HL-60 (cell line): ENCODE data around the gene CDCA4.
A peak's percentile ranks its signal among the peaks of the same experiment; 100 is the strongest.

ENCODE experiments used
- DNase-seq, 2 experiments: peaks; one replicate each; pipeline ENCODE4 v3.0.0-alpha.2; 2010 to 2020; ENCODE audit warnings: low read depth in 1 of 2, low spot score in 1 of 2
- H3K27ac ChIP-seq: fragments of 250-450 bp; sonication (Bioruptor Pico); replicated peaks from 2 replicates; pipeline ENCODE4 v1.5.1; 2020; ENCODE audit warnings: mild to moderate bottlenecking, moderate library complexity
- H3K27me3 ChIP-seq: fragments of 250-450 bp; sonication (Bioruptor Pico); 2 replicates; pipeline ENCODE4 v1.5.1; 2021; ENCODE audit warnings: mild to moderate bottlenecking, moderate library complexity; ENCODE audit not compliant: insufficient read depth, poor library complexity, severe bottlenecking
- H3K4me3 ChIP-seq: replicated peaks from 2 replicates; pipeline ENCODE4 v1.5.1; 2011; ENCODE audit warnings: mild to moderate bottlenecking, control low read depth, low read length; ENCODE audit not compliant: insufficient read depth
- CTCF ChIP-seq: IDR thresholded peaks from one replicate; pipeline ENCODE4 v1.5.1; 2011; ENCODE audit warnings: low read length, control low read depth, inconsistent platforms; ENCODE audit not compliant: insufficient read depth
- GABPA ChIP-seq: IDR thresholded peaks from 2 replicates; pipeline ENCODE4 v1.6.1; 2012; ENCODE audit warnings: low read depth
- POLR2AphosphoS5 ChIP-seq: IDR thresholded peaks from 2 replicates; pipeline ENCODE4 v1.6.1; 2012; ENCODE audit warnings: low read depth
- REST ChIP-seq: IDR thresholded peaks from 2 replicates; pipeline ENCODE4 v1.6.1; 2012; ENCODE audit warnings: low read depth; ENCODE audit not compliant: insufficient replicate concordance
- SPI1 ChIP-seq: IDR thresholded peaks from 2 replicates; pipeline ENCODE4 v1.6.1; 2012; ENCODE audit warnings: low read depth, mild to moderate bottlenecking, borderline replicate concordance

Gene CDCA4

GRCh38 chr14:104979758-104980610, 40.9 kb downstream of the CDCA4 start:
- peaks cover 17% of the 10 kb centered on the region for H3K27me3 ChIP-seq
- DNase-seq, result no peak
- no peak overlapping the region for H3K27ac ChIP-seq
- TF ChIP-seq POLR2AphosphoS5 (no peak), CTCF (no peak), SPI1 (no peak), REST (no peak), GABPA (no peak)
- H3K4me3 ChIP-seq, result no peak overlapping the region

- Histone ChIP-seq H3K27me3 (peaks cover 17% of the 10 kb centered on the region), H3K4me3 (no peak overlapping the region), H3K27ac (no peak overlapping the region)
- TF ChIP-seq REST, result no peak
- TF ChIP-seq POLR2AphosphoS5, result no peak
- no peak for TF ChIP-seq CTCF
- no peak for TF ChIP-seq SPI1
- TF ChIP-seq GABPA, result no peak
- DNase-seq, result no peak
Measured at GRCh38 chr14:104978746-104979691, 41.9 kb downstream of the CDCA4 start.

GRCh38 chr14:104977681-104978653, 42.9 kb downstream of the CDCA4 start, which contains the start of gene AHNAK2:
Gene AHNAK2, minus strand, starts transcription at chr14:104978374. Its CDS starts 137 bp downstream, at chr14:104978237.
- H3K4me3 ChIP-seq, result peak within 1 kb of the TSS; percentile 10; the same call in 1 of the 2 replicates
- TF ChIP-seq REST (no peak), CTCF (no peak), GABPA (no peak), POLR2AphosphoS5 (no peak), SPI1 (no peak)
- peaks cover 17% of the 10 kb centered on the region for H3K27me3 ChIP-seq
- DNase-seq, result peak; percentile 47 to 66
- H3K27ac ChIP-seq, result no peak within 1 kb of the TSS
